ENCODE results near the gene COMMD8.
A peak's percentile ranks its signal among the peaks of the same experiment; 100 is the strongest.
"Not testable (repeated sequence)": the region's sequence is repeated elsewhere in the genome, so short reads cannot be mapped to it uniquely, and the experiment has no call there.

The COMMD8 gene

DNA sequence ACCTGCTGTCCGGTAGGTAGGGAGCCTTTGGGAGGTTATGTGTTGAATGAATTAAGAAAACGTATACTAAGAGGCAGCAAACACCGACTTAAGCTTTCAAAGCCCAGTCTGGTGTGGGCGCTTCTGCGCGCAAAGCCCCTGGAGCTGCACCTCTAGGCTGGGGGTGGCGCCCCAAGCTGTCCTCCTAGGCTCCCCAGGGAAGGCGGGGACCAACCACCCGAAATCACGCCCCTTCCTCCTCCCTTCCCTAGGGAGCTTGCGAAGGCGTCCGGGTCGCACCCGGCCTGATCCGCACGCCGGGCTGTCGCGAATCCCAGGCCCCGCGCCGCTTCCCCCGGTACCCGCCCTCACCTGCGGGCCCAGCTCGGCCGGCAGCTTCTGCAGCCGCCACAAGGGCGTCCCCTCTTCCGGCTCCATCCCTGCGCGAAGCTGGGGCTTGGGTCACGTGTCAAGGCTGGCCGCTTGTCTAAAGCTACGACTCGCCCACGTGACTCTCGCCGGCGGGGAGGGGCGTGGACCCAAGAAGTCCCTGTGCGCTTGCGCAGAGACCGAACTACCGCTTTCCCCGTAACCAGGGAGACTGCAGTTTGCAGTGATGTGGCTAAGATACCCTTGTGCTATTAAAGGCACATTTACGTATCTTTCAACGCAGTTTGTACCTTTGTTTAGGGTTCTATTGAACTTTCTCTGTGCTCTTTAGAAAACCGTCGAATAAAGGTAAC is at the start of gene COMMD8:
TSS of gene COMMD8 (minus strand) at position 468 of the 722 bp plus-strand sequence. CDS start at position 417, 51 bp downstream.
- peak within 1 kb of the TSS; percentile 87 for H3K4me3 Mint-ChIP-seq
- peak within 1 kb of the TSS; percentile 84 for H3K27ac Mint-ChIP-seq
- no peaks in the 10 kb centered on the region for H3K27me3 Mint-ChIP-seq
- no peaks in the 10 kb centered on the region for H3K9me3 Mint-ChIP-seq
- H3K4me1 Mint-ChIP-seq (ENCODE audit: low read depth): peaks cover 38% of the 10 kb centered on the region
- peak; percentile 97 for DNase-seq
- peaks cover 24% of the 10 kb centered on the region for H3K36me3 Mint-ChIP-seq (ENCODE audit: low read depth)

DNA sequence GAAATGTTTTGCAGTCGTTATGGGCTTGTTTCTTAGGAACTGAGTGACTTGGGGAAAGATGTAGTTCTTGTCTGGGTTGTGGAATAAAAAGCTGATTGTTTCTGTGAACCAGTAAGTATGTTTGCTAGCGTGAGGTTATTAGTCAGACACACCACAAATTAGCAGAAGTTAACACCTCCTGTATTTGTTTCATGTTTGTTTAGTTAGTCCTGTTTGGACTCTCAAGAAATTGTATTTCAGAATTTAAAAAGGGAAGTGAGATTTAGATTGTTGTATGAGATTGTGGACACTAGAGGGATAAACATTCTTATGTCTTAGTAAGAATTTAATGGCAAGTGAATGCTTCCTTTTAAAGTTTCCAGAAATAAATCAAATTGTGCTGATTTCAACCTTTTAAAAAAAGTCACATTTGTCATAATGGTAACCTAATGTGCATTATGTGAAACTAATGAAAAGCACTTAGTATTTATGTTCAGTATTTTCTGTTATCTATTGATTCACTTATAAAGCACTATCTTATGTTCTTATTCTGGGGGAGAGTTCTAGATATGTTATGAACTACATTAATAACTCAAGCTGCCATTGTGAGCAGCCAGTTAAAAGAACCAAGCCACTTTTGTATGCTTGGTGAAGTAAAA is 47.1 kb upstream of the COMMD8 start:
- H3K27me3 Mint-ChIP-seq: no peaks in the 10 kb centered on the region
- H3K4me3 Mint-ChIP-seq: no peak overlapping the region
- no peak overlapping the region for H3K27ac Mint-ChIP-seq
- no peak for DNase-seq
- H3K36me3 Mint-ChIP-seq (ENCODE audit: low read depth): no peaks in the 10 kb centered on the region
- H3K4me1 Mint-ChIP-seq (ENCODE audit: low read depth): peaks cover 8% of the 10 kb centered on the region
- no peaks in the 10 kb centered on the region for H3K9me3 Mint-ChIP-seq

DNA sequence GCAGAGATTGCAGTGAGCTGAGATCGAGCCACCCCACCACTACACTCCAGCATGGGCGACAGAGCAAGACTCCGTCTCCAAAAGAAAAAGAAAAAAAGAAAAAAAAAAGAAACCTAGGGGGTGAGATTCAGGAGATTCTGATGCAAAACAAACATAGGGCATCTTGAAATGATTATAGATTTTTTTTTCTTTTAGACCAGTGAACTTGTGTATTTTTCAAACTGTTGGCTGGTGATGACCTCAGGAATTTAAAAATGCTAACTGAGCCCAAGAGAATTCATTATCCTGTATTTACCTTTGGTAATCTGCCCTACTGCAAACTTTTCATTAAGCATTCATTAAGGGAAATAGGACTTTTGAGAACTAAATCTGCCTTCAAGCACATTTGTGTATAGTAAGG is 42.2 kb upstream of the COMMD8 start:
- Mint-ChIP-seq H3K4me3 (no peak overlapping the region), H3K27ac (no peak overlapping the region), H3K9me3 (no peaks in the 10 kb centered on the region), H3K4me1 (ENCODE audit: low read depth) (peaks cover 6% of the 10 kb centered on the region), H3K36me3 (ENCODE audit: low read depth) (no peaks in the 10 kb centered on the region), H3K27me3 (no peaks in the 10 kb centered on the region)
- DNase-seq: no peak

DNA sequence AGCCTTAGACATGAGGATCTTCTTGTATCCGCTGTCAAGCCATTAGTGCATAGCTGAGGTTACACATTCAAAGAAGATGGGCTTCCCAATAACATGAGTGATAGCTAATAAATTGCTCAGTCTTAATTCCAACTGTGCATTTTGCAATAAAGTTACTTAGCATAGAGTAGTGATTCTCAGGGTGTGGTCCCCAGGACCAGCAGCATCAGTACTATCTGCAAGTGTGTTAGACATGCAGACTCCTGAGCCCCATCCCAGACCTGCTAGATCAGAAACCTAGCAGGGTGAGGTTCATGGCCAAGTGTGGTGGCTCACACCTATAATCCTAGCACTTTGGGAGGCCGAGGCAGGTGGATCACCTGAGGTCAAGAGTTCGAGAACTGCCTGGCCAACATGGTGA is 41.6 kb upstream of the COMMD8 start:
- no peak overlapping the region for H3K4me3 Mint-ChIP-seq

DNA sequence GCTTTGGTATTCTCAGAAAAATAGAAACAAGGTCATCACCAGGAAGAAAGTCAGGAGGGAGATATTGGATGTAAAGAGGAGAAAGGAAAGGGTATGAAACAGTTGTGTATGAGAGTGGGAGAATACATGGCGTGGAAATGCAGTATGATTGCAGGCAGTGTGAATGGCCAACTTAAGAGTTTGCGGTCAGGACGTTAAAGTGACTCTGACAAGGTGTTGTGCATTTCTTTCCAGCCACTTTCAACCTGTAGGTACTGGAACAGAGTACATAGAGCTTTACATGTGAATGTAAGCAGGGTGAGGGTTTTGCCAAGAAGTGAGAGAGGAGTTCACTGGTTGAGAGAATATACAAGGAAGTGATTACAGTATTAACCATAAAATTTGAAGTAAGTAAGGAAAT is 37.3 kb upstream of the COMMD8 start:
- Mint-ChIP-seq H3K9me3 (no peaks in the 10 kb centered on the region), H3K27me3 (no peaks in the 10 kb centered on the region), H3K36me3 (ENCODE audit: low read depth) (no peaks in the 10 kb centered on the region), H3K27ac (no peak overlapping the region), H3K4me1 (ENCODE audit: low read depth) (peaks cover 1% of the 10 kb centered on the region), H3K4me3 (no peak overlapping the region)
- DNase-seq: no peak

More for the DNA sequence above, 41.6 kb upstream of the COMMD8 start:
- Mint-ChIP-seq H3K27me3 (no peaks in the 10 kb centered on the region), H3K4me1 (ENCODE audit: low read depth) (peaks cover 1% of the 10 kb centered on the region), H3K36me3 (ENCODE audit: low read depth) (no peaks in the 10 kb centered on the region), H3K9me3 (no peaks in the 10 kb centered on the region), H3K27ac (no peak overlapping the region)
- no peak for DNase-seq

DNA sequence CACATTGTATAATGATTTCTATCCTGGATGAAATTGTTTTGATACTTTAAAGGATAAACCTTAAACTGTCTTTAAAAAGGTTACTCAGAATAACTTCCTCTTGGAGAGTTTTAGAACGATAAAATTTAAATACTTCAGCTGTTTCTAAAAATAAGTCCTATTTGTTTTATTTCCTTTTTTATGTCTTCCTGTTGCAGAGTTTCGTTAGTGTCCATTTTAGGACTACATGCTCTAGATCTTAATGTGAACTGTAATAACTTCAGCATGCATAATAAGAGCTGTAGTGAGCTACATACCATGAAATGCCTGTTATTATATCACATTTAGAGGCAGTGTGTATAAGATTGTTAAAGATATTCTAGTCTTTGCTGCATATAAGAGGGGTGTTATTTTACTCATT is 36.2 kb upstream of the COMMD8 start:
- H3K9me3 Mint-ChIP-seq: no peaks in the 10 kb centered on the region
- H3K36me3 Mint-ChIP-seq (ENCODE audit: low read depth): no peaks in the 10 kb centered on the region
- no peak overlapping the region for H3K27ac Mint-ChIP-seq
- H3K27me3 Mint-ChIP-seq: no peaks in the 10 kb centered on the region
- no peak overlapping the region for H3K4me3 Mint-ChIP-seq
- H3K4me1 Mint-ChIP-seq (ENCODE audit: low read depth): peaks cover 1% of the 10 kb centered on the region
- DNase-seq: no peak

DNA sequence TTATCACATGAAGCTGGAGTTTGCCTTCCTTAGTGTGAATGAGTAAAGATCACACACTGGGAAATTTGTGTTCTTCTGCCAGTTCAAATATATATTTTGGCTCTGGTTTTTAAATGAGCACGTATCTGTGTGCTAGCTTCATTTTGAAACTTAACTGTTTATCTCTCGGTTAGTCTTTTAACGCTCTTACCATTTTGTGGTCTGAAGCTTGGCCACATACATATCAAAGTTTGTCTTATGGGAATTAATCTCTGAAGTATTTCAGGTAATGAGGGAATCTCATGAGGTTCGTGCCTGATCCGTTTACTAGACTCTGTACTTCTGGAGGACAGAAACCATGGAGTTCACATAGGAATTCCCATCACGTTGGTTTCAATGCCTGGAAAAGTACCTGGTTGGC is 35.4 kb upstream of the COMMD8 start:
- no peaks in the 10 kb centered on the region for H3K9me3 Mint-ChIP-seq
- H3K4me3 Mint-ChIP-seq: no peak overlapping the region
- no peak for DNase-seq
- no peaks in the 10 kb centered on the region for H3K36me3 Mint-ChIP-seq (ENCODE audit: low read depth)
- H3K4me1 Mint-ChIP-seq (ENCODE audit: low read depth): peaks cover 5% of the 10 kb centered on the region
- H3K27me3 Mint-ChIP-seq: no peaks in the 10 kb centered on the region
- no peak overlapping the region for H3K27ac Mint-ChIP-seq

DNA sequence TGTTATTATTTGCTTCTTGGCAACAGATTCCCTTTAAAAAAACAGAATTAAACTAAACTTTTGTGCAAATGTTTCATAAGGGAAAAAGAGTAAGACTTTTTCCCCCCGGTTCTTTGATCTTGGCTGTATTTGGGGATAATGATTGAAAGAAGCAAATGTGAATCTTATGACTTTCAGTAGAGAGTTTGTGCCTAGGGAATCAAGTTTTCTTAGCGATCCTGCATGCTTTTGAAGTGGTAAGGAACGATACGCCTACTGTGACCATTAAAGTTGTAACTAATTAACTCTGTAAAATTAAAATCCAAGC is 30.6 kb upstream of the COMMD8 start:
- Mint-ChIP-seq H3K36me3 (ENCODE audit: low read depth) (no peaks in the 10 kb centered on the region), H3K4me1 (ENCODE audit: low read depth) (peaks cover 25% of the 10 kb centered on the region), H3K4me3 (no peak overlapping the region), H3K27ac (no peak overlapping the region), H3K27me3 (no peaks in the 10 kb centered on the region), H3K9me3 (no peaks in the 10 kb centered on the region)
- DNase-seq: no peak

DNA sequence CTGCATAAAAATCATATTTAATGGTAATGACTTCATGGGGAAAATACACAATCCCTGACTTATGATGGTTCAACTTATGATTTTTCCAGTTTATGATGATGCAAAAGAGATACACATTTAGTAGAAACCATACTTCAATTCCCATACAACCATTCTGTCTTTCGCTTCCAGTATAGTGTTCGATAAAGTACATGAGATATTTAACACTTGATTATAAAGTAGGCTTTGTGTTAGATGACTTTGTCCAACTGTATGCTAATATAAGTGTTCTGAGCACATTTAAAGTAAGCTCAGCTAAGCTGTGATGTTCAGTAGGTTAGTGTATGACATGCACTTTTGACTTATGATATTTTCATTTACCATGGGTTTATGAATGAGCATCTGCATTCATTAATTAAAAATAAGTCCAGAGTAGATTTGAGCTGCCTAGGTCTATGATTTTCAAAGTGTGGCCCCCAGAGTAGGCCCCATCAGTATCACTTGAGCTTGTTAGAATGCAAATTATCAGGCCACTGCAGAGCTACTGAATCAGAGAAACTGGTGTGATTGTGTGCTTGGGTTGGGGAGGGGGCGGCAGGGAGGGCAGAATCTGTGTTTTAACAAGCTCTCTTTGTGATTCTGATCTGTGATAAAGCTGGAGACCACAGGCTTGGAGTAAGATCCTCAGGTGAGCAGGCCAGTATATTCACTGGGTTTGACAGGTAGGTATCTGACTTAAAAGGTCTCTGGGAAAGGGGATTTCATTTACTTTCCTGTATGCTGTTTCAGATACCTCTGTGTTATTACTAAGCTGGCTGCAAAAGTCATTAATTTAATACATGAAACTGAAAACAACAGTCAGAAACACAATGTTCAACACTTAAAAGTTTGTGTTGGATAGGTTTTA is 30.0 kb upstream of the COMMD8 start:
- Mint-ChIP-seq H3K27ac (no peak overlapping the region), H3K4me3 (no peak overlapping the region), H3K4me1 (ENCODE audit: low read depth) (peaks cover 24% of the 10 kb centered on the region), H3K27me3 (no peaks in the 10 kb centered on the region), H3K36me3 (ENCODE audit: low read depth) (no peaks in the 10 kb centered on the region), H3K9me3 (no peaks in the 10 kb centered on the region)
- DNase-seq: no peak

DNA sequence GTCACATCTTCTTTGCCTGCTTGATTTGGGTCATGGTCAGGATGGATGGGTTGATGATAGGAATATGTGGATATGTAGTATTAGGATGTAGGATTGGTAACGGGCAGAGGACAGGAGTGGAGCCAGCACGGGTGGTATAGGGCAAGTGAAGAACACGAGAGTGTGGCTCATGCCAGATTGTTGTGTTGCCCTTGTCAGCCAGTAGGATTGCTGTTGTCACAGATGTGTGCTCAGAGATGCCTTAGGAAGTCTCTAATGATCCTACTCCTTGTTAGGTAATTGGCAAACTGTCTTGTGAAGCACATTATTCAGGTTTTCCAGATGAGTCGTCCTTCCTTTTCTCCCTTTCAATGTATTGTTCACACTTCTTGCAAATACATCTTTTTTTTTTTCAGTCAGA is 27.0 kb upstream of the COMMD8 start:
- Mint-ChIP-seq H3K4me3 (no peak overlapping the region), H3K36me3 (ENCODE audit: low read depth) (peaks cover under 1% of the 10 kb centered on the region), H3K9me3 (no peaks in the 10 kb centered on the region), H3K27ac (no peak overlapping the region), H3K27me3 (no peaks in the 10 kb centered on the region), H3K4me1 (ENCODE audit: low read depth) (peaks cover 32% of the 10 kb centered on the region)
- DNase-seq: peak; percentile 36

DNA sequence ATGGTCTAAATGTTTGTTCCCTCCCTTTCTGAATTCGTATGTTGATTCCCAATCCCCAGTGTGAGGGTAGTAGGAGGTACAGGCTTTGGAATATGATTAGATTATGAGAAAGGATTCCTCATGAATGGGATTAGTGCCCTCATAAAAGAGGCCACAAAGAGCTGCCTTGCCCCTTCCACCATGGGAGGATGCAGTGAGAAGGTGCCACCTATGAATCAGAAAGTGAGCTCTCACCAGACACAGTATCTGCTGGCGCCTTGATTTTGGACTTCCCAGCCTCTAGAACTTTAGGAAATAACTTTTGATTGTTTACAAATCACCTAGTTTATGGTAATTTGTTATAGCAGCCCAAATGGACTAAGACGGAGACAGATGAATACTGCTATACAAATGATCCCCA is 25.2 kb upstream of the COMMD8 start:
- Mint-ChIP-seq H3K27ac (no peak overlapping the region), H3K4me1 (ENCODE audit: low read depth) (peaks cover 41% of the 10 kb centered on the region), H3K9me3 (no peaks in the 10 kb centered on the region), H3K4me3 (no peak overlapping the region), H3K27me3 (no peaks in the 10 kb centered on the region), H3K36me3 (ENCODE audit: low read depth) (peaks cover 7% of the 10 kb centered on the region)
- no peak for DNase-seq

DNA sequence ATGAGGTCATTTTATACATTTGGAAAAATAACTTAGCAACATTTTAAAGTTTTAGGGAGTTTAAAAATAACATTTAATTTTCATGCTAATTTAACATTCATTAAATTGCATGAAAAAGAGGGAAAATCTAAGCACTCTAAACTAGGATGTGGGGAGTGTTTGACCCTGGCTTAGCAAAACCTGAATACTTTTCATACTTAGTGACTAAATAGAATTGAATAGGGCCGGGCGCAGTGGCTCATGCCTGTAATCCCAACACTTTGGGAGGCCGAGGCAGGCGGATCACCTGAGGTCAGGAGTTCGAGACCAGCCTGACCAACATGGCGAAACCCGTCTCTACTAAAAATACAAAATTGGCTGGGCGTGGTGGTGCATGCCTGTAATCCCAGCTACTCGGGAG is 23.2 kb upstream of the COMMD8 start:
- H3K9me3 Mint-ChIP-seq, H3K27ac Mint-ChIP-seq: not testable (repeated sequence)
- H3K4me1 Mint-ChIP-seq (ENCODE audit: low read depth): peaks cover 41% of the 10 kb centered on the region

DNA sequence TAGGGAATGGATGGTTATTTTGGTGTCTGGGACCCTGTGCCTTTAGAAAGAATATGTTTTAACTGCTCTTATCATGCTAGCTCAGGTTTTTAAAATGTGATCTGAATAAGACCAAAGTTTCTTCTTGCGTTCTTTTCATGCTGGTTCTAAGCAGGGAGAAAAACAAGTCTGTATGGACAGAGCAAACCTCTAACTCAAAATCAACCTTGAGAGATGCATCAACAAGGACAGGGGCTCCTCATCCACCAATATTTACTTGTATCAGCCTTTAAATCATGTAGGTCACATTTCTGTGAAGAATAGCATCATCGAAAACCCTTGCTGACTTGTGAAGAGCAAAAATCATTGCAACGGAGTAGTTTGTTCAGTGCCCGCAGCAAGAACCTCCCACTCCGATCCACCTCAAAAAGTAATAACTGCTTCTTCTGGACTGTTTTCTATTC is 22.8 kb upstream of the COMMD8 start:
- no peaks in the 10 kb centered on the region for H3K9me3 Mint-ChIP-seq
- DNase-seq: no peak
- peak overlapping the region; percentile 85 for H3K4me3 Mint-ChIP-seq
- H3K27me3 Mint-ChIP-seq: no peaks in the 10 kb centered on the region
- peaks cover 38% of the 10 kb centered on the region for H3K4me1 Mint-ChIP-seq (ENCODE audit: low read depth)
- no peak overlapping the region for H3K27ac Mint-ChIP-seq
- peaks cover 7% of the 10 kb centered on the region for H3K36me3 Mint-ChIP-seq (ENCODE audit: low read depth)

More for the DNA sequence above, 23.2 kb upstream of the COMMD8 start:
- not testable (repeated sequence) for DNase-seq; H3K4me3 Mint-ChIP-seq; H3K27me3 Mint-ChIP-seq; H3K36me3 Mint-ChIP-seq (ENCODE audit: low read depth)

DNA sequence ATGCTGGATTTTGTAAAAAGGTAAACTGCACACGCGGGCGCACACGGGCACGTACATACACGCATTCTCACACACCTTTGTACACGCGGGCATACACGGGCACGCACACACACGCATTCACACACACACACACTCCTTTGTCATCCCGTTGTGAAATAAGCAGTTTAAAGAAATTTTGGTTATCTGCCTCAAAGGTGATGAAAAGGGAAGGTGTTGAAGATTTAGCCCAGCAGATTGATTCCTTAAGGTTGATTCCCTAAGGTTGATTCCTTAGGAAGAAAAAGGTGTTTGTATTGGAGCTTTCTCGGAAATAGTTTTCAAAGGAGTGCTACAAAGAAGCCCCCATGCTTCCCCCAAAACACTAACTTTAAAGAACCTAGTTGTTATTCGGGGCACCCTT is 22.3 kb upstream of the COMMD8 start:
- H3K27me3 Mint-ChIP-seq: no peaks in the 10 kb centered on the region

More for the DNA sequence above, 22.3 kb upstream of the COMMD8 start:
- H3K4me1 Mint-ChIP-seq (ENCODE audit: low read depth): peaks cover 34% of the 10 kb centered on the region
- peak overlapping the region; percentile 85 for H3K4me3 Mint-ChIP-seq
- no peaks in the 10 kb centered on the region for H3K9me3 Mint-ChIP-seq
- H3K27ac Mint-ChIP-seq: peak overlapping the region; percentile 91
- peaks cover 7% of the 10 kb centered on the region for H3K36me3 Mint-ChIP-seq (ENCODE audit: low read depth)
- no peak for DNase-seq

Measured in activated T-cell treated with anti-CD3 and anti-CD28 coated beads, Interleukin-2, amount 50 U/mL, for 24 hours (primary cell).